ACC112 (cell line): ENCODE data around the gene TMC2.

Experiments used
- H2AFZ ChIP-seq: fragments of 200-600 bp; sonication (generic); one replicate; pipeline ENCODE4 v1.6.0; 2017; ENCODE audit warnings: antibody characterized with exemption, low read length; ENCODE audit not compliant: unreplicated experiment
- H3K27ac ChIP-seq: fragments of 200-600 bp; sonication (generic); 2 replicates; pipeline ENCODE4 v1.5.1; 2014; ENCODE audit warnings: low read depth, mild to moderate bottlenecking, antibody characterized with exemption, low read length, moderate library complexity
- H3K27me3 ChIP-seq: fragments of 200-600 bp; sonication (generic); 2 replicates; pipeline ENCODE4 v1.6.1; 2014; ENCODE audit warnings: mild to moderate bottlenecking, antibody characterized with exemption, low read length, moderate library complexity, mixed read lengths; ENCODE audit not compliant: insufficient read depth
- H3K36me3 ChIP-seq: fragments of 200-600 bp; sonication (generic); 2 replicates; pipeline ENCODE4 v1.6.1; 2016; ENCODE audit warnings: mild to moderate bottlenecking, antibody characterized with exemption, low read length, moderate library complexity, mixed read lengths; ENCODE audit not compliant: insufficient read depth
- H3K4me1 ChIP-seq: fragments of 200-600 bp; sonication (generic); one replicate; pipeline ENCODE4 v1.6.1; 2016; ENCODE audit warnings: low read length, mixed read lengths; ENCODE audit not compliant: insufficient read depth, unreplicated experiment, control insufficient read depth
- H3K4me3 ChIP-seq: fragments of 200-600 bp; sonication (generic); 2 replicates; pipeline ENCODE4 v1.5.1; 2014; ENCODE audit warnings: mild to moderate bottlenecking, low read depth, low read length
- H3K79me2 ChIP-seq: fragments of 200-600 bp; sonication (generic); one replicate; pipeline ENCODE4 v1.6.0; 2016; ENCODE audit warnings: low read length; ENCODE audit not compliant: control insufficient read depth, unreplicated experiment, insufficient read depth

Gene TMC2

GRCh38 chr20:2625062-2625461 is 88.7 kb downstream of the TMC2 start:
- Histone ChIP-seq H3K27me3 (peaks cover 3% of the 10 kb centered on the region; the same call in 1 of the 2 replicates), H3K36me3 (no peaks in the 10 kb centered on the region), H3K4me1 (peaks cover 6% of the 10 kb centered on the region), H3K79me2 (no peaks in the 10 kb centered on the region), H3K27ac (no peak overlapping the region), H3K4me3 (no peak overlapping the region), H2AFZ (no peak overlapping the region)

- Histone ChIP-seq H3K79me2 (no peaks in the 10 kb centered on the region), H3K27me3 (peaks cover 3% of the 10 kb centered on the region; the same call in 1 of the 2 replicates), H3K4me1 (peaks cover 6% of the 10 kb centered on the region), H3K27ac (peak overlapping the region; percentile 46; the same call in 1 of the 2 replicates), H3K4me3 (no peak overlapping the region), H2AFZ (peak overlapping the region; percentile 64), H3K36me3 (no peaks in the 10 kb centered on the region)
Measured at GRCh38 chr20:2626853-2627541, 90.6 kb downstream of the TMC2 start.

DNA sequence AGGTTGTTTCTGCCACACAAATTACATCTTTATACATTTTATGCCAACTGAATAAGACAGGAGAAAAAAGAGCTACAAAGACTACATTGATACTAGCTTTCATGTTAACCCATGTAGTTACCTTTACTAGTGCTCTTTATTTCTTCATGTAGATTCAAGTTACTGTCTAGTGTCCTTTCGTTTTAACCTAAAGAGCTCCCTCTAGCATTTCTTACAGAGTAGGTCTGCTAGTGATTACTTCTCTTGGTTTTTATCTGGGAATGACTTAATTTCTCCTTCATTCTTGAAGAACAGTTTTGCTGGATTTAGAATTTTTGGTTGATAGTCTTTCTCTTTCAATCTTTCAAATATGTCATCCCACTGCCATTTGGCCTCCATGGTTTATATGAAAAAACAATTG is 94.9 kb downstream of the TMC2 start:
- H3K27me3 ChIP-seq: peaks cover 20% of the 10 kb centered on the region

DNA sequence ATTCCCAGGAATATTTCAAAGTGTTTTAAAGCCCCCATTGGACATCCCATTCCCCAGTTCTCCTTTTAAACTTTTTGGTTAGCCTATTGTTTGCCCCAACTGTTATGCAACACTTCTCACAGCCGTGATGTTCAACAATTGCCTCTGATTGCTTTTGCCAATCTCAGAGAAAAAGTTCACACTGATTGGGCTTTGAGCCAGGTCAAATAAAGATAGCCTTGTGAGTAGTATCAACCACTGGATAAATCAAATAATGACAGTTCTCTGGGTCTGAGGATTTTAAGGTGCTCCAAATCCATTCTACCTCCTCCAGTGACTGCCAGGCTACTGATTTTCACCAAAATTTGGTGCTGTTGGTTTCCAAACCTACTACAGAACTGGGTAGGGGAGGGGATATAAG is 97.0 kb downstream of the TMC2 start:
- Histone ChIP-seq H3K36me3 (no peaks in the 10 kb centered on the region), H2AFZ (no peak overlapping the region), H3K4me1 (no peaks in the 10 kb centered on the region), H3K4me3 (no peak overlapping the region), H3K79me2 (no peaks in the 10 kb centered on the region), H3K27ac (no peak overlapping the region), H3K27me3 (peaks cover 20% of the 10 kb centered on the region)

More for the DNA sequence above, 94.9 kb downstream of the TMC2 start:
- Histone ChIP-seq H2AFZ (no peak overlapping the region), H3K4me3 (no peak overlapping the region), H3K36me3 (no peaks in the 10 kb centered on the region), H3K4me1 (peaks cover 6% of the 10 kb centered on the region), H3K27ac (no peak overlapping the region), H3K79me2 (no peaks in the 10 kb centered on the region)

- H3K4me1 ChIP-seq: no peaks in the 10 kb centered on the region
- no peaks in the 10 kb centered on the region for H3K79me2 ChIP-seq
- no peak overlapping the region for H2AFZ ChIP-seq
- H3K4me3 ChIP-seq: no peak overlapping the region
- H3K27me3 ChIP-seq: peaks cover 20% of the 10 kb centered on the region
- no peaks in the 10 kb centered on the region for H3K36me3 ChIP-seq
- H3K27ac ChIP-seq: no peak overlapping the region
Measured at GRCh38 chr20:2637246-2637645, 100.9 kb downstream of the TMC2 start.

DNA sequence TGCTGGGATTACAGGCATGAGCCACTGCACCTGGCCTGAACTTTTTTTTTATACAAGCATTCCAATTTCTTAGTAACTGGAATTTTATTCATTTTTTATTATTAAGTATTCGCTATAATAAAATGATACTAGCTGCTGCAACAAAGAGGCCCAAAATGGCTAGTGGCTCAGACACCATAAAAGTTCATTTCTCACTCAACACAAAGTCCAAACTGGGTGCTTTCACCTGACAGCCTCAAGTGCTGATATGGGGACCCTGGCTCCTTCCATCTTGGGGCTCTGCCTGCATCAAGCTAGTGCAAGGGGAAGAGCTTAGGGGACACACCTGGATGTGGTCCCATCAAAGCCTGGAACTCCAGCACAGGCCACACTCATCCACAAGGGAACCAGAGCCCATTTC is 103.9 kb downstream of the TMC2 start:
- Histone ChIP-seq H3K27me3 (no peaks in the 10 kb centered on the region), H3K36me3 (0 out of 2 replicates have a peak, but pooled peaks cover 8% of the 10 kb centered on the region), H3K27ac (no peak overlapping the region), H3K4me1 (no peaks in the 10 kb centered on the region), H3K79me2 (no peaks in the 10 kb centered on the region), H3K4me3 (no peak overlapping the region), H2AFZ (no peak overlapping the region)

DNA sequence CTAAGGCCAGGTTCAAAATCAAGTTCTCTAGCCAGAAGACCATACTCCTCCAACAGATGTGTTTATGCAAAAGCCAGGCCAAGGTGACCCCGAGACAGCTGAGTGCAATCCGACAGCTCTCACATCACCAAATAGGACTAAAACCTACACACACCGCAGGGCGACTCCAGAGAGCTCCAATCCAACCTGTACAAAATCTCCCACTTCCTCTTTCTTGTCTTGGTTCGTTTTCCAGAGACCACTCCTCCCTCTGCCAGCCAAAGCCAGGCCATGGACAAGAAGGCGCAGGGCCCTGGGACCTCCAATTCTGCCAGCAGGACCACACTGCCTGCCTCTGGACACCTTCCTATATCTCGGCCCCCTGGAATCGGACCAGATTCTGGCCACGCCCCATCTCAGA is 104.5 kb downstream of the TMC2 start:
- Histone ChIP-seq H3K27ac (no peak overlapping the region), H2AFZ (no peak overlapping the region), H3K79me2 (no peaks in the 10 kb centered on the region), H3K36me3 (0 out of 2 replicates have a peak, but pooled peaks cover 8% of the 10 kb centered on the region), H3K27me3 (no peaks in the 10 kb centered on the region), H3K4me3 (no peak overlapping the region), H3K4me1 (no peaks in the 10 kb centered on the region)

GRCh38 chr20:2643708-2644107 is 107.3 kb downstream of the TMC2 start:
- Histone ChIP-seq H3K36me3 (0 out of 2 replicates have a peak, but pooled peaks cover 8% of the 10 kb centered on the region), H3K27ac (no peak overlapping the region), H3K27me3 (no peaks in the 10 kb centered on the region), H3K4me1 (no peaks in the 10 kb centered on the region), H2AFZ (no peak overlapping the region), H3K79me2 (no peaks in the 10 kb centered on the region), H3K4me3 (no peak overlapping the region)

DNA sequence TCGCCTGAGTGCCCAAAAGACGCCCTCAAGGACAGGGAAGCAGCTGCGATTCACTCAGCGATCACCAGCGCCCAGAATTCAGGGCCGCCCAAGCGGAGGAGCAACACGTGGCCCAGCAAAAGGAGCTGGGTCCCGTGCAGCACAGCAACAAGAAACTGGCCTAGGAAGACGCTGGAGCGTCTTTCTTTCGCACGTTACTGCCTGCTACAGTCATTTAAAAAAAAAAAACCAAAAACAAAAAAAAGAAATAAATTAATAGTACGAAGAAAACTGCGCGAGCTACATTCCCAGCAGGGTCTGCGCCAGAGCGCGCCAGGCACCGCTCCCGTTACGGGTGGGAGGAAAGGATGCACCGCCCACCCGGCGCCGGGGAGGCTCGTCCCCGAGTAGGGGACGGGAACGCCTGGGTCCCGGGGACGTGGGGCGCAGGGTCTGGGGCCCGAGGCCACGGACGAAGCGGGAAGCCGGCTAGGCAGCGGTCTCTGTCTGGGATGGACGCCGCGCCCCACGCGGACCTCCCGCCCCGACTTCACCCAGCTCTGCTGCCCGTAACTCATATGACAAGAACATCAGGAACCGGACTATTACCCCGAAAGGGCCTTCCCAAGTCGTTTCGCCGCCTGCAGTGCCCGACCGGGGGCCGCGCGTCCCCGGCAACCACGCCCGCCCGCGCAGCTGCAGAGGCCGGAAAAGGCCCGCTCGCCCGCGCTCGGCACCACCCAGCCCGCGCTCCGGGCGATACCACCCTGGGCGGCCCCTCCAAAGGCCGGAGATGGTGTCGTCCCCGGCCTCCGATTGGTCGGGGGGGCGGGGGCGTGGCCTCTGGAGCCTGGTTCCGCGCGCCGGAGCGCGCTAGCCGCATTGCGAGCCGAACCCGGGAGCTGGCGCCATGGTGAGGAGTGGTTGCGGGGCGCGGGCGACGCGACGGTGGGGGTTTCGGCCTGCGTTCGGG is 115.7 kb downstream of the TMC2 start, which contains the start of gene NOP56:
Gene NOP56, plus strand, starts transcription at position 861 of the 952 bp plus-strand sequence. Its CDS starts 29 bp downstream, at position 890.
- H3K4me3 ChIP-seq: peak within 1 kb of the TSS; percentile 100
- peaks cover 17% of the 10 kb centered on the region for H3K4me1 ChIP-seq
- peaks cover 36% of the 10 kb centered on the region; the same call in 1 of the 2 replicates for H3K36me3 ChIP-seq
- peak within 1 kb of the TSS; percentile 78 for H3K27ac ChIP-seq
- peak within 1 kb of the TSS; percentile 26 for H2AFZ ChIP-seq
- no peaks in the 10 kb centered on the region for H3K27me3 ChIP-seq
- H3K79me2 ChIP-seq: peaks cover 56% of the 10 kb centered on the region

DNA sequence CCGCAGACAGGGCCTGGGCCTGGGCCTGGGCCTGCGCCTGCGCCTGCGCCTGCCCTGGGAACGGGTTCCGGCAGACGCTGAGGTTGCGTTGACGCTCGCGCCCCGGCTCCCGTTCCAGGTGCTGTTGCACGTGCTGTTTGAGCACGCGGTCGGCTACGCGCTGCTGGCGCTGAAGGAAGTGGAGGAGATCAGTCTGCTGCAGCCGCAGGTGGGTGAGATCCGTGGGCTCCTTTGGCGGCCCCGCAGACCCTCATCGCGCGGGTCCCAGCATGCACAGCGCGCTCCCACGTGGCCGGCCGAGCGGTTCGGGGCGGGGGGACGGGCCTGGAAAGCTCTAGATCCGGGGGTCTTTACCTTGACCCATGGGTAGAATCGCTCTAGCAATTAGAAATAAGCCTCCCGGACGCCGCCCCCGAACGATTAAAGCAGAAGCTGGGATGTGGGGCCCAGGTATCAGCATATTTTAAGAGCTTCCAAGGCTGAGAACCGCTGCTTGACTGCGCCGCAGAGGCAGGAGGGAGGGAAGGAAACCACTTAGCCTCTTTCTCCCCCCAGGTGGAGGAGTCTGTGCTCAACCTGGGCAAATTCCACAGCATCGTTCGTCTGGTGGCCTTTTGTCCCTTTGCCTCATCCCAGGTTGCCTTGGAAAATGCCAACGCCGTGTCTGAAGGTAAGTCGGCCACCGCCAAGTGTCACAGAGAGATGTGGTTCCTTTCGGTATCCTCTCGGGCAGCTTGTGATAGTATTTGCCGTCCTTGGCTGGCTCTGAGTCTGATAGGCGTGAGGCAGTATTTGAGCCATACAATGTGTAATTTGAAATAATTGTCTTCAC is 116.6 kb downstream of the TMC2 start:
- Histone ChIP-seq H3K4me1 (peaks cover 17% of the 10 kb centered on the region), H3K27me3 (no peaks in the 10 kb centered on the region), H3K79me2 (peaks cover 57% of the 10 kb centered on the region), H2AFZ (peak overlapping the region; percentile 26), H3K36me3 (peaks cover 40% of the 10 kb centered on the region; the same call in 1 of the 2 replicates), H3K4me3 (peak overlapping the region; percentile 100), H3K27ac (peak overlapping the region; percentile 35; the same call in 1 of the 2 replicates)
